Hepatocyte (in vitro differentiated cells): ENCODE results near the gene WRNIP1. TPM values are rescaled to one million over a fixed set of nuclear protein-coding genes. Genes with fewer than 3 reads are reported as not detected.
A peak's percentile ranks its signal among the peaks of the same experiment; 100 is the strongest.

Experiments used
- DNase-seq: peaks from one replicate; pipeline ENCODE4 v3.0.0-alpha.2; 2016; ENCODE audit warnings: low spot score
- H2AFZ ChIP-seq: fragments of 200-600 bp; sonication (generic); 2 replicates; pipeline ENCODE4 v1.6.0; 2016; ENCODE audit warnings: antibody characterized with exemption, mild to moderate bottlenecking
- H3K27ac ChIP-seq: fragments of 200-600 bp; sonication (generic); 2 replicates; pipeline ENCODE4 v1.5.1; 2016; ENCODE audit warnings: mild to moderate bottlenecking
- H3K27me3 ChIP-seq: fragments of 200-600 bp; sonication (generic); 2 replicates; pipeline ENCODE4 v1.6.1; 2016
- H3K36me3 ChIP-seq: fragments of 200-600 bp; sonication (generic); replicated peaks from 2 replicates; pipeline ENCODE4 v1.5.1; 2016; ENCODE audit warnings: low read depth; ENCODE audit not compliant: insufficient read depth
- H3K4me1 ChIP-seq: fragments of 200-600 bp; sonication (generic); 2 replicates; pipeline ENCODE4 v1.5.1; 2016; ENCODE audit warnings: mild to moderate bottlenecking, moderate library complexity; ENCODE audit not compliant: insufficient read depth
- H3K4me2 ChIP-seq: fragments of 200-600 bp; sonication (generic); 2 replicates; pipeline ENCODE4 v1.6.0; 2016
- H3K4me3 ChIP-seq: fragments of 200-600 bp; sonication (generic); 2 replicates; pipeline ENCODE4 v1.5.1; 2016; ENCODE audit warnings: mild to moderate bottlenecking
- H3K79me2 ChIP-seq: fragments of 200-600 bp; sonication (generic); 2 replicates; pipeline ENCODE4 v1.6.0; 2017; ENCODE audit warnings: mild to moderate bottlenecking
- H3K9me2 ChIP-seq: fragments of 200-600 bp; sonication (generic); replicated peaks from 2 replicates; pipeline ENCODE4 v1.6.0; 2017; ENCODE audit warnings: mild to moderate bottlenecking; ENCODE audit not compliant: insufficient read depth
- H3K9me3 ChIP-seq: fragments of 200-600 bp; sonication (generic); 2 replicates; pipeline ENCODE4 v1.5.1; 2016; ENCODE audit warnings: low read depth, mild to moderate bottlenecking
- H4K20me1 ChIP-seq: fragments of 200-600 bp; sonication (generic); 2 replicates; pipeline ENCODE4 v1.6.0; 2016; ENCODE audit warnings: mild to moderate bottlenecking; ENCODE audit not compliant: insufficient read depth, poor library complexity, severe bottlenecking
- CTCF ChIP-seq: fragments of 200-600 bp; sonication (generic); IDR thresholded peaks from 2 replicates; pipeline ENCODE4 v1.5.1; 2016; ENCODE audit warnings: antibody characterized with exemption, mild to moderate bottlenecking; ENCODE audit not compliant: poor library complexity
- EZH2 ChIP-seq: fragments of 200-600 bp; sonication (generic); IDR thresholded peaks from 2 replicates; pipeline ENCODE4 v1.6.1; 2016; ENCODE audit warnings: antibody characterized with exemption, mild to moderate bottlenecking, borderline replicate concordance
- EZH2phosphoT487 ChIP-seq: fragments of 200-600 bp; sonication (generic); IDR thresholded peaks from one replicate; pipeline ENCODE4 v1.6.1; 2018; ENCODE audit warnings: antibody characterized with exemption, mild to moderate bottlenecking, low read depth, moderate library complexity; ENCODE audit not compliant: unreplicated experiment, severe bottlenecking
- WGBS: methylation state at CpG from one replicate; pipeline ENCODE4 v1.1.6; 2016; ENCODE audit warnings: low lambda C conversion rate; ENCODE audit errors: missing lambda C conversion rate; 5-methylcytosine and 5-hydroxymethylcytosine counted together
- polyA plus RNA-seq: library from polyadenylated mRNA; unstranded; fragments of >200 nt; fragmentation: Nextera tagmentation; extraction: Ambion mirVana; gene quantifications from 2 replicates; pipeline ENCODE4 v1.2.1, GENCODE V29; 2016
- total RNA-seq: library from RNA; depleted of rRNA; stranded (reverse); fragments of >200 nt; gene quantifications from 2 replicates; pipeline ENCODE4 v1.2.3, GENCODE V29; 2014

The WRNIP1 gene
- total and polyA plus RNA-seq, 2 experiments from 2014 or later, result 47.6 to 54.6 TPM

- Histone ChIP-seq H3K27me3 (no peaks in the 10 kb centered on the region), H3K4me2 (no peak overlapping the region), H3K9me2 (no peaks in the 10 kb centered on the region), H3K79me2 (no peaks in the 10 kb centered on the region), H4K20me1 (no peaks in the 10 kb centered on the region), H3K27ac (no peak overlapping the region), H3K36me3 (no peaks in the 10 kb centered on the region), H3K4me3 (no peak overlapping the region), H3K4me1 (no peaks in the 10 kb centered on the region), H3K9me3 (no peaks in the 10 kb centered on the region), H2AFZ (no peak overlapping the region)
- 84% methylated on average over 17 of the region's 17 CpGs for WGBS
- no peak for TF ChIP-seq CTCF
- no peak for TF ChIP-seq EZH2
- TF ChIP-seq EZH2phosphoT487, result no peak
- no peak for DNase-seq
Observed at GRCh38 chr6:2743280-2744208, 21.6 kb upstream of the WRNIP1 start.

- no peaks in the 10 kb centered on the region for H3K9me2 ChIP-seq
- peak; percentile 20 for TF ChIP-seq CTCF
- TF ChIP-seq EZH2phosphoT487, result no peak
- no peak for TF ChIP-seq EZH2
- H3K9me3 ChIP-seq, result no peaks in the 10 kb centered on the region
- H3K27ac ChIP-seq, result no peak overlapping the region
- no peaks in the 10 kb centered on the region for H4K20me1 ChIP-seq
- 72% methylated on average over 9 of the region's 9 CpGs for WGBS
- no peak overlapping the region for H3K4me2 ChIP-seq
- no peak for DNase-seq
- H3K79me2 ChIP-seq, result no peaks in the 10 kb centered on the region
- H3K27me3 ChIP-seq, result no peaks in the 10 kb centered on the region
- H3K4me1 ChIP-seq, result no peaks in the 10 kb centered on the region
- no peak overlapping the region for H3K4me3 ChIP-seq
- no peaks in the 10 kb centered on the region for H3K36me3 ChIP-seq
- no peak overlapping the region for H2AFZ ChIP-seq
Observed at GRCh38 chr6:2744209-2744771, 20.9 kb upstream of the WRNIP1 start.

DNA sequence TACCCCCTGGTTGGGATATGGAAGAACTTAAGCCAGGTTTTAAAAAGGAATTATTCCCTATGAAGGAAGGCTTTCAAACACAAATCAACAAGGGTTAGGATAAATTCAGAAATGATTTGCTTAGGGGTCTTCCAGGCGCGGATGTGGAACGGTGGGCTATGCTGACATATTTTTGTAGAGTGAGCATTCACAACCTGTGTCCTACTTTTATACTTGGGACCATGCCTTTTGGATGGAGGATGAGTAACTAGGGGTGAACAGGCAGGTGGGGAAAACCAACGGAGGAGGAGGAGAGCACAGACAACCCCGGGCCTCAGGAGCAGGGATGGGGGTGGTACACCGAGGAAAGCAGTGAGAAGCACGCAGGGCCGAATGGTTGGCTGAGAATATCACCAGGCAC, 20.4 kb upstream of the WRNIP1 start:
- no peaks in the 10 kb centered on the region for H3K4me1 ChIP-seq
- no peak for DNase-seq
- H3K27ac ChIP-seq, result no peak overlapping the region
- no peaks in the 10 kb centered on the region for H4K20me1 ChIP-seq
- H2AFZ ChIP-seq, result no peak overlapping the region
- no peaks in the 10 kb centered on the region for H3K36me3 ChIP-seq
- H3K9me3 ChIP-seq, result no peaks in the 10 kb centered on the region
- no peaks in the 10 kb centered on the region for H3K79me2 ChIP-seq
- TF ChIP-seq EZH2 (no peak), CTCF (no peak)
- no peak overlapping the region for H3K4me3 ChIP-seq
- H3K27me3 ChIP-seq, result no peaks in the 10 kb centered on the region
- 75% methylated on average over 8 of the region's 8 CpGs for WGBS
- no peak overlapping the region for H3K4me2 ChIP-seq
- H3K9me2 ChIP-seq, result no peaks in the 10 kb centered on the region
